Right atrium auricular region (tissue), 2 donors: ENCODE data around the gene HMCN1. TPM values are rescaled to one million over a fixed set of nuclear protein-coding genes. Genes with fewer than 3 reads are reported as not detected.

Experiments used
- DNase-seq: peaks from one replicate; pipeline ENCODE4 v3.0.0-alpha.2; 2019; ENCODE audit warnings: low spot score
- H3K27ac ChIP-seq, 2 donors: fragments of 200-600 bp; sonication (generic); 1 replicate in 1 of 2; 2 replicates in 1 of 2; pipeline ENCODE4 v1.5.1; 2016 to 2019
- H3K27me3 ChIP-seq, 2 donors: fragments of 200-600 bp; sonication (generic); one replicate each; pipeline versions ENCODE4 v1.5.1 to v1.6.0; 2017 to 2019
- H3K36me3 ChIP-seq: fragments of 200-600 bp; sonication (generic); one replicate; pipeline ENCODE4 v1.5.1; 2016
- H3K4me1 ChIP-seq, 2 donors: fragments of 200-600 bp; sonication (generic); one replicate each; pipeline versions ENCODE4 v1.5.1 to v1.6.0; 2017 to 2019
- H3K4me3 ChIP-seq, 2 donors: fragments of 200-600 bp; sonication (generic); 1 replicate in 1 of 2; 2 replicates in 1 of 2; pipeline ENCODE4 v1.5.1; 2017 to 2019; ENCODE audit warnings: mild to moderate bottlenecking in 1 of 2, moderate library complexity in 1 of 2
- H3K9me3 ChIP-seq, 2 donors: fragments of 200-600 bp; sonication (generic); one replicate each; pipeline ENCODE4 v1.5.1; 2019
- CTCF ChIP-seq, 2 donors: fragments of 200-600 bp; sonication (generic); IDR thresholded peaks; one replicate each; pipeline ENCODE4 v1.5.1; 2019; ENCODE audit warnings: antibody characterized with exemption in 2 of 2
- total RNA-seq, 2 donors: library from RNA; depleted of rRNA; stranded (reverse); fragments of >200 nt; gene quantifications; one replicate each; pipeline ENCODE4 v1.1.0, GENCODE V29; 2016

The HMCN1 gene
- total RNA-seq, 2 donors from 2014 or later = 14.8 to 20.2 TPM

- Histone ChIP-seq H3K27me3 (no peaks in the 10 kb centered on the region), H3K4me1 (peaks cover 0 to 10% of the 10 kb centered on the region in 2 donors), H3K4me3 (no peak overlapping the region), H3K36me3 (no peaks in the 10 kb centered on the region), H3K27ac (no peak overlapping the region), H3K9me3 (no peaks in the 10 kb centered on the region)
- DNase-seq = no peak
- TF ChIP-seq CTCF (IDR thresholded peaks at IDR 0.05) = no peak
Observed at GRCh38 chr1:185857442-185857841, 123.3 kb downstream of the HMCN1 start.

- Histone ChIP-seq H3K4me3 (no peak overlapping the region), H3K9me3 (no peaks in the 10 kb centered on the region), H3K27me3 (no peaks in the 10 kb centered on the region), H3K36me3 (no peaks in the 10 kb centered on the region), H3K4me1 (peaks cover 0 to 12% of the 10 kb centered on the region in 2 donors), H3K27ac (no peak overlapping the region)
- DNase-seq = no peak
- no peak for TF ChIP-seq CTCF (IDR thresholded peaks at IDR 0.05)
Observed at GRCh38 chr1:185860311-185860710, 126.1 kb downstream of the HMCN1 start.

- Histone ChIP-seq H3K27ac (no peak overlapping the region), H3K36me3 (no peaks in the 10 kb centered on the region), H3K9me3 (no peaks in the 10 kb centered on the region), H3K4me1 (peaks cover 0 to 12% of the 10 kb centered on the region in 2 donors), H3K4me3 (no peak overlapping the region), H3K27me3 (no peaks in the 10 kb centered on the region)
- no peak for TF ChIP-seq CTCF (IDR thresholded peaks at IDR 0.05)
- DNase-seq = no peak
Observed at GRCh38 chr1:185860859-185861258, 126.7 kb downstream of the HMCN1 start.

- Histone ChIP-seq H3K4me1 (peaks cover 0 to 12% of the 10 kb centered on the region in 2 donors), H3K27ac (no peak overlapping the region), H3K4me3 (no peak overlapping the region), H3K9me3 (no peaks in the 10 kb centered on the region), H3K27me3 (no peaks in the 10 kb centered on the region), H3K36me3 (no peaks in the 10 kb centered on the region)
- no peak for TF ChIP-seq CTCF (IDR thresholded peaks at IDR 0.05)
- DNase-seq = no peak
Observed at GRCh38 chr1:185861630-185862029, 127.4 kb downstream of the HMCN1 start.

GRCh38 chr1:185862235-185862634 lies 128.0 kb downstream of the HMCN1 start:
- TF ChIP-seq CTCF (IDR thresholded peaks at IDR 0.05) = no peak
- no peaks in the 10 kb centered on the region for H3K27me3 ChIP-seq
- H3K4me3 ChIP-seq = no peak overlapping the region
- no peaks in the 10 kb centered on the region for H3K36me3 ChIP-seq
- H3K4me1 ChIP-seq = peaks cover 0 to 12% of the 10 kb centered on the region in 2 donors
- no peaks in the 10 kb centered on the region for H3K9me3 ChIP-seq
- no peak for DNase-seq
- no peak overlapping the region for H3K27ac ChIP-seq

GRCh38 chr1:185864331-185864730 lies 130.1 kb downstream of the HMCN1 start:
- H3K9me3 ChIP-seq = no peaks in the 10 kb centered on the region
- peaks cover 0 to 13% of the 10 kb centered on the region in 2 donors for H3K4me1 ChIP-seq
- no peak for DNase-seq
- no peaks in the 10 kb centered on the region for H3K27me3 ChIP-seq
- H3K36me3 ChIP-seq = no peaks in the 10 kb centered on the region
- no peak overlapping the region for H3K4me3 ChIP-seq
- no peak overlapping the region for H3K27ac ChIP-seq
- no peak for TF ChIP-seq CTCF (IDR thresholded peaks at IDR 0.05)
